Right atrium auricular region (tissue), 2 donors: ENCODE measurements around the gene TIFAB. TPM values are rescaled to one million over a fixed set of nuclear protein-coding genes. Genes with fewer than 3 reads are reported as not detected.

ENCODE experiments used
- DNase-seq: peaks from one replicate; pipeline ENCODE4 v3.0.0-alpha.2; 2019; ENCODE audit warnings: low spot score
- H3K27ac ChIP-seq, 2 donors: fragments of 200-600 bp; sonication (generic); 1 replicate in 1 of 2; 2 replicates in 1 of 2; pipeline ENCODE4 v1.5.1; 2016 to 2019
- H3K27me3 ChIP-seq, 2 donors: fragments of 200-600 bp; sonication (generic); one replicate each; pipeline versions ENCODE4 v1.5.1 to v1.6.0; 2017 to 2019
- H3K36me3 ChIP-seq: fragments of 200-600 bp; sonication (generic); one replicate; pipeline ENCODE4 v1.5.1; 2016
- H3K4me1 ChIP-seq, 2 donors: fragments of 200-600 bp; sonication (generic); one replicate each; pipeline versions ENCODE4 v1.5.1 to v1.6.0; 2017 to 2019
- H3K4me3 ChIP-seq, 2 donors: fragments of 200-600 bp; sonication (generic); 1 replicate in 1 of 2; 2 replicates in 1 of 2; pipeline ENCODE4 v1.5.1; 2017 to 2019; ENCODE audit warnings: mild to moderate bottlenecking in 1 of 2, moderate library complexity in 1 of 2
- H3K9me3 ChIP-seq, 2 donors: fragments of 200-600 bp; sonication (generic); one replicate each; pipeline ENCODE4 v1.5.1; 2019
- CTCF ChIP-seq, 2 donors: fragments of 200-600 bp; sonication (generic); IDR thresholded peaks; one replicate each; pipeline ENCODE4 v1.5.1; 2019; ENCODE audit warnings: antibody characterized with exemption in 2 of 2
- total RNA-seq, 2 donors: library from RNA; depleted of rRNA; stranded (reverse); fragments of >200 nt; gene quantifications; one replicate each; pipeline ENCODE4 v1.1.0, GENCODE V29; 2016

TIFAB gene
- total RNA-seq, 2 donors from 2014 or later: not detected

GRCh38 chr5:135437796-135438560, 14.2 kb downstream of the TIFAB start:
- no peaks in the 10 kb centered on the region for H3K9me3 ChIP-seq
- no peaks in the 10 kb centered on the region for H3K36me3 ChIP-seq
- no peak overlapping the region for H3K4me3 ChIP-seq
- DNase-seq: no peak
- TF ChIP-seq CTCF (IDR thresholded peaks at IDR 0.05): no peak
- no peak overlapping the region for H3K27ac ChIP-seq
- H3K27me3 ChIP-seq: no peaks in the 10 kb centered on the region
- H3K4me1 ChIP-seq: peaks cover 0 to 31% of the 10 kb centered on the region in 2 donors

GRCh38 chr5:135437422-135437795, 14.7 kb downstream of the TIFAB start:
- Histone ChIP-seq H3K4me1 (peaks cover 0 to 31% of the 10 kb centered on the region in 2 donors), H3K4me3 (no peak overlapping the region), H3K36me3 (no peaks in the 10 kb centered on the region), H3K9me3 (no peaks in the 10 kb centered on the region), H3K27me3 (no peaks in the 10 kb centered on the region), H3K27ac (no peak overlapping the region)
- no peak for TF ChIP-seq CTCF (IDR thresholded peaks at IDR 0.05)
- no peak for DNase-seq

- H3K4me1 ChIP-seq: peaks cover 0 to 31% of the 10 kb centered on the region in 2 donors
- H3K36me3 ChIP-seq: no peaks in the 10 kb centered on the region
- no peak for DNase-seq
- H3K4me3 ChIP-seq: no peak overlapping the region
- H3K27me3 ChIP-seq: no peaks in the 10 kb centered on the region
- no peaks in the 10 kb centered on the region for H3K9me3 ChIP-seq
- TF ChIP-seq CTCF (IDR thresholded peaks at IDR 0.05): no peak
- no peak overlapping the region for H3K27ac ChIP-seq
Measured at GRCh38 chr5:135436951-135437418, 15.2 kb downstream of the TIFAB start.

- Histone ChIP-seq H3K27ac (no peak overlapping the region), H3K27me3 (no peaks in the 10 kb centered on the region), H3K4me1 (peaks cover 0 to 26% of the 10 kb centered on the region in 2 donors), H3K36me3 (no peaks in the 10 kb centered on the region), H3K9me3 (no peaks in the 10 kb centered on the region), H3K4me3 (no peak overlapping the region)
- DNase-seq: no peak
- no peak for TF ChIP-seq CTCF (IDR thresholded peaks at IDR 0.05)
Measured at GRCh38 chr5:135435467-135436330, 16.5 kb downstream of the TIFAB start.

GRCh38 chr5:135434591-135435466, 17.3 kb downstream of the TIFAB start:
- H3K36me3 ChIP-seq: no peaks in the 10 kb centered on the region
- peaks cover 0 to 30% of the 10 kb centered on the region in 2 donors for H3K4me1 ChIP-seq

More at GRCh38 chr5:135434591-135435466, 17.3 kb downstream of the TIFAB start:
- no peak for DNase-seq
- H3K4me3 ChIP-seq: no peak overlapping the region
- H3K27me3 ChIP-seq: no peaks in the 10 kb centered on the region
- TF ChIP-seq CTCF (IDR thresholded peaks at IDR 0.05): no peak
- H3K9me3 ChIP-seq: no peaks in the 10 kb centered on the region
- no peak overlapping the region for H3K27ac ChIP-seq
